ENCODE results near the gene NOP9.

DNA sequence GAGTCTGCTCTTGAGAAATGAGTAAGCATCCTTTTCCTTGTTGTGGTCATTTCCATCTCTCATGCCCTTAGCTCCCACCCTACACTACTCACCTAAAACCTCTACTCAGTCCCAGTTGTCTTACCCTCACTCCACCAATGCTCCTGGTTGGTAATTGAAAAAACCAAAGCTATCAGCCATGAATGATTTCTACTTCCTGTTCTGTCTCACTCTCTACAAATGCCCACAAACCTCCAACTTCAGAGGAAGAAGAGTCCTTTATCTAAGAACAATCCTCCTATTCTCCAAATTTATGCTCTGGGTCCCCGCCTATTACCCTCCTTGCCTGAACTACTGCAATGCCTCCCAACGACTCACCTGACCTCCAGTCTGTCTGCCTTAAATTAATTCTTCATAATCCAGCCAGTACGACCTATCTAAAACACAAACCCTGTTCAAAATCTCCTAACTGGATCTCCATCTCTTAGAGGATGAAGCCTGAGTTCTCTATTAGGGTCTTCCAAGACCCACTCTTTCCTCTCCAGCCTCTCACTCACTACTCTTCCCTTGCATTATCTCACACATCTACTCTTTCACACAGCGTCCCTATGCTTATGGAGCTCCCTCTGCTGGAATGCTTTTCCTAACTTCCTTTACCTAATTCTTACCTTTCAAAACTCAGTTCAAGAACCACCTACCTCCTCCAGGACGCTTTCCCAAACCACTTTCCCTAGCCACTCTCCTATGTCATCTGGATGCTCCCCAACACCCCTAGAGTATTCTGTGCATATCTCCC lies 2.3 kb upstream of the NOP9 start:
- TF ChIP-seq CTCF (IDR thresholded peaks at IDR 0.05; ENCODE audit: borderline replicate concordance, extremely low read depth, low read length, poor library complexity, severe bottlenecking) (peak; percentile 54), EZH2 (IDR thresholded peaks at IDR 0.05; ENCODE audit: borderline replicate concordance, low read depth, low read length, severe bottlenecking) (no peak)
